ENCODE results near the gene KCND2. TPM values are rescaled to one million over a fixed set of nuclear protein-coding genes. Genes with fewer than 3 reads are reported as not detected.

KCND2 gene
- total RNA-seq, 1 experiment from 2014 or later, result not detected

- H3K9me3 ChIP-seq (replicated peaks), result no peaks in the 10 kb centered on the region; the same call in 1 of the 2 replicates
Measured at GRCh38 chr7:120794106-120794729, 521.2 kb downstream of the KCND2 start.

GRCh38 chr7:120797026-120797645 lies 524.2 kb downstream of the KCND2 start:
- Histone ChIP-seq H3K4me3 (no peak overlapping the region), H3K9me3 (replicated peaks) (no peaks in the 10 kb centered on the region; the same call in 1 of the 2 replicates), H3K27me3 (no peaks in the 10 kb centered on the region), H3K27ac (no peak overlapping the region), H3K4me1 (no peaks in the 10 kb centered on the region), H3K36me3 (peaks cover 56% of the 10 kb centered on the region)
- DNase-seq, result no peak

More at GRCh38 chr7:120794106-120794729, 521.2 kb downstream of the KCND2 start:
- H3K4me3 ChIP-seq, result no peak overlapping the region
- no peak for DNase-seq
- no peaks in the 10 kb centered on the region for H3K27me3 ChIP-seq
- no peaks in the 10 kb centered on the region for H3K4me1 ChIP-seq
- peaks cover 50% of the 10 kb centered on the region for H3K36me3 ChIP-seq
- no peak overlapping the region for H3K27ac ChIP-seq

GRCh38 chr7:120799147-120799546 lies 526.2 kb downstream of the KCND2 start:
- peaks cover 65% of the 10 kb centered on the region for H3K36me3 ChIP-seq
- no peak overlapping the region for H3K27ac ChIP-seq
- no peaks in the 10 kb centered on the region for H3K4me1 ChIP-seq
- H3K4me3 ChIP-seq, result no peak overlapping the region
- no peaks in the 10 kb centered on the region; the same call in 1 of the 2 replicates for H3K9me3 ChIP-seq (replicated peaks)
- DNase-seq, result no peak
- no peaks in the 10 kb centered on the region for H3K27me3 ChIP-seq

Measured in SJCRH30 (cell line).